Right cardiac atrium (tissue), 5 donors: Measurements from ENCODE around the gene M6PR. TPM values are rescaled to one million over a fixed set of nuclear protein-coding genes. Genes with fewer than 3 reads are reported as not detected.
"Not testable (repeated sequence)": the region's sequence is repeated elsewhere in the genome, so short reads cannot be mapped to it uniquely, and the experiment has no call there.

Experiments used
- ATAC-seq, 2 donors: fragments of 200-7000 bp; cut with Tn5 transposase; one replicate each; pipeline versions ENCODE4 v1.8.0 to v1.9.1; 2020; ENCODE audit warnings: moderate library complexity in 2 of 2, mild to moderate bottlenecking in 1 of 2
- DNase-seq, 3 donors: peaks; one replicate each; pipeline ENCODE4 v3.0.0-alpha.2; 2020
- H3K27ac ChIP-seq: one replicate; pipeline ENCODE4 v1.5.1; 2013; ENCODE audit warnings: mild to moderate bottlenecking, low read length, control low read depth, moderate library complexity
- H3K27me3 ChIP-seq: one replicate; pipeline ENCODE4 v1.6.1; 2013; ENCODE audit not compliant: control insufficient read depth, insufficient read depth
- H3K4me1 ChIP-seq: one replicate; pipeline ENCODE4 v1.6.1; 2013; ENCODE audit warnings: low read length; ENCODE audit not compliant: control insufficient read depth, insufficient read depth
- H3K4me3 ChIP-seq: one replicate; pipeline ENCODE4 v1.5.1; 2013; ENCODE audit warnings: low read length, control low read depth
- H3K9me3 ChIP-seq: one replicate; pipeline ENCODE4 v1.6.1; 2013; ENCODE audit warnings: low read length; ENCODE audit not compliant: control insufficient read depth
- WGBS: extraction: QIAGEN DNeasy Blood & Tissue Kit; methylation state at CpG from one replicate; pipeline ENCODE4 v1.1.7; 2013; 5-methylcytosine and 5-hydroxymethylcytosine counted together
- intact Hi-C, 4 donors: fragments of 100-400 bp; cut with DNase I; formaldehyde crosslinking; loops; one replicate each; pipeline versions ENCODE4 v1.11.0 to v1.14.0; 2022 to 2023
- polyA plus RNA-seq: library from polyadenylated mRNA; stranded (reverse); fragments of 200-250 nt; gene quantifications from one replicate; pipeline ENCODE4 v1.2.3, GENCODE V29; 2013
- total RNA-seq, 4 donors: library from RNA; stranded (reverse); fragmentation: NEBNext Ultra II Directional; extraction: Animal tissue kit (Norgen Biotek cat#: 25700); gene quantifications; one replicate each; pipeline ENCODE4 v1.2.1, GENCODE V29; 2021
- donor health status: healthy with polysubstance abuse.
- donor health status: DM: no; HTN: yes; CAD: no.
- donor health status: DM: no; HTN: no; CAD: no.
- donor health status: DM: no; HTN: yes; CAD: no; lungs with severe emphysema.
- donor health status: DM: yes; HTN: yes; CAD: no.

The M6PR gene
- total and polyA plus RNA-seq, 5 donors = 55.8 to 109 (median 105) TPM

- Histone ChIP-seq H3K4me1 (peaks cover 2% of the 10 kb centered on the region), H3K27ac (peak overlapping the region; percentile 23), H3K4me3 (peak overlapping the region; percentile 75), H3K27me3 (no peaks in the 10 kb centered on the region), H3K9me3 (no peaks in the 10 kb centered on the region)
- DNase-seq = no peak
- intact Hi-C loops = loop anchor here in 2 of 4 donors (2.0 to 5.0 kb wide), 2 partner anchors 90 to 91 kb away; no protein-coding TSS in a partner anchor
- no peak for ATAC-seq
- 23% methylated on average over 9 of the region's 9 CpGs for WGBS
These were observed 1.4 kb upstream of the M6PR start for GRCh38 chr12:8950702-8951478.

GRCh38 chr12:8950221-8950527, 729 bp upstream of the M6PR start:
- H3K4me1 ChIP-seq = peaks cover 2% of the 10 kb centered on the region
- no peaks in the 10 kb centered on the region for H3K9me3 ChIP-seq
- peak overlapping the region; percentile 96 for H3K27ac ChIP-seq
- DNase-seq (no peak), ATAC-seq (no peak)
- under 1% methylated on average over 7 of the region's 7 CpGs for WGBS
- H3K27me3 ChIP-seq = no peaks in the 10 kb centered on the region
- intact Hi-C loops = loop anchor here in 2 of 4 donors (2.0 to 5.0 kb wide), 2 partner anchors 91 to 92 kb away; no protein-coding TSS in a partner anchor
- peak overlapping the region; percentile 75 for H3K4me3 ChIP-seq

GRCh38 chr12:8948701-8949341, 624 bp downstream of the M6PR start:
- intact Hi-C loops = no loop called here
- no peaks in the 10 kb centered on the region for H3K9me3 ChIP-seq
- peak overlapping the region; percentile 96 for H3K27ac ChIP-seq
- 1% methylated on average over 15 of the region's 15 CpGs for WGBS
- peak overlapping the region; percentile 75 for H3K4me3 ChIP-seq
- peak in 1 of 3 donors; percentile 41 for DNase-seq
- ATAC-seq = peak in 1 of 2 donors; percentile 3
- peaks cover 2% of the 10 kb centered on the region for H3K4me1 ChIP-seq
- no peaks in the 10 kb centered on the region for H3K27me3 ChIP-seq

- ATAC-seq (no peak), DNase-seq (no peak)
- Histone ChIP-seq H3K4me1 (peaks cover 2% of the 10 kb centered on the region), H3K4me3 (no peak overlapping the region), H3K9me3 (no peaks in the 10 kb centered on the region), H3K27ac (no peak overlapping the region), H3K27me3 (no peaks in the 10 kb centered on the region)
- intact Hi-C loops = no loop called here
These were observed 1.7 kb downstream of the M6PR start for GRCh38 chr12:8947737-8948136.

GRCh38 chr12:8946733-8947132, 2.7 kb downstream of the M6PR start:
- intact Hi-C loops = no loop called here
- ATAC-seq (no peak), DNase-seq (no peak)
- no peak overlapping the region for H3K27ac ChIP-seq
- no peaks in the 10 kb centered on the region for H3K9me3 ChIP-seq
- no peaks in the 10 kb centered on the region for H3K27me3 ChIP-seq
- H3K4me1 ChIP-seq = peaks cover 2% of the 10 kb centered on the region
- H3K4me3 ChIP-seq = no peak overlapping the region
- 72% methylated on average over 1 of the region's 1 CpG for WGBS

- H3K4me3 ChIP-seq = no peak overlapping the region
- no peaks in the 10 kb centered on the region for H3K27me3 ChIP-seq
- WGBS = 90% methylated on average over 10 of the region's 10 CpGs
- H3K27ac ChIP-seq = no peak overlapping the region
- DNase-seq (no peak), ATAC-seq (no peak)
- H3K4me1 ChIP-seq = peaks cover 1% of the 10 kb centered on the region
- H3K9me3 ChIP-seq = no peaks in the 10 kb centered on the region
- intact Hi-C loops = no loop called here
These were observed 5.8 kb downstream of the M6PR start for GRCh38 chr12:8943565-8944186.

- intact Hi-C loops = no loop called here
- H3K27ac ChIP-seq = no peak overlapping the region
- ATAC-seq (no peak), DNase-seq (no peak)
- no peak overlapping the region for H3K4me3 ChIP-seq
- 71% methylated on average over 5 of the region's 5 CpGs for WGBS
- no peaks in the 10 kb centered on the region for H3K9me3 ChIP-seq
- H3K4me1 ChIP-seq = no peaks in the 10 kb centered on the region
- H3K27me3 ChIP-seq = no peaks in the 10 kb centered on the region
These were observed 7.6 kb downstream of the M6PR start for GRCh38 chr12:8941691-8942478.

GRCh38 chr12:8937842-8938442, 11.5 kb downstream of the M6PR start:
- H3K9me3 ChIP-seq, ATAC-seq, intact Hi-C loops, H3K4me1 ChIP-seq, H3K27ac ChIP-seq, DNase-seq, H3K27me3 ChIP-seq, H3K4me3 ChIP-seq: not testable (repeated sequence)
- 67% methylated on average over 3 of the region's 5 CpGs for WGBS

- 93% methylated on average over 7 of the region's 7 CpGs for WGBS
- ATAC-seq (no peak), DNase-seq (no peak)
- H3K4me3 ChIP-seq = no peak overlapping the region
- no peaks in the 10 kb centered on the region for H3K9me3 ChIP-seq
- intact Hi-C loops = no loop called here
- H3K27me3 ChIP-seq = no peaks in the 10 kb centered on the region
- H3K4me1 ChIP-seq = no peaks in the 10 kb centered on the region
- H3K27ac ChIP-seq = no peak overlapping the region
These were observed 12.7 kb downstream of the M6PR start for GRCh38 chr12:8936735-8937134.

GRCh38 chr12:8934080-8934479, 15.4 kb downstream of the M6PR start:
- H3K27ac ChIP-seq, DNase-seq, ATAC-seq, H3K4me3 ChIP-seq, H3K4me1 ChIP-seq, H3K27me3 ChIP-seq, intact Hi-C loops, H3K9me3 ChIP-seq: not testable (repeated sequence)
- 91% methylated on average over 4 of the region's 4 CpGs for WGBS
